GM13976 (cell line): ENCODE data around the gene KIN.

ENCODE experiments used
- DNase-seq: peaks from one replicate; pipeline ENCODE4 v3.0.0; 2012; ENCODE audit warnings: low spot score
- in situ Hi-C: fragments of 300-500 bp; cut with MboI; formaldehyde crosslinking; loops from one replicate; pipeline ENCODE4 v1.12.0; 2022; ENCODE audit warnings: low sequenced_read_pairs, mixed read lengths, inconsistent platforms; ENCODE audit not compliant: unreplicated experiment
- TF ChIP-seq, protein P1 (sequence below): IDR thresholded peaks from 2 replicates; pipeline ENCODE4 v1.5.1; 2012; ENCODE audit warnings: borderline replicate concordance, mild to moderate bottlenecking; ENCODE audit not compliant: insufficient read depth; ENCODE audit errors: extremely low read depth, missing control alignments, control extremely low read depth

The KIN gene, protein sequence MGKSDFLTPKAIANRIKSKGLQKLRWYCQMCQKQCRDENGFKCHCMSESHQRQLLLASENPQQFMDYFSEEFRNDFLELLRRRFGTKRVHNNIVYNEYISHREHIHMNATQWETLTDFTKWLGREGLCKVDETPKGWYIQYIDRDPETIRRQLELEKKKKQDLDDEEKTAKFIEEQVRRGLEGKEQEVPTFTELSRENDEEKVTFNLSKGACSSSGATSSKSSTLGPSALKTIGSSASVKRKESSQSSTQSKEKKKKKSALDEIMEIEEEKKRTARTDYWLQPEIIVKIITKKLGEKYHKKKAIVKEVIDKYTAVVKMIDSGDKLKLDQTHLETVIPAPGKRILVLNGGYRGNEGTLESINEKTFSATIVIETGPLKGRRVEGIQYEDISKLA

GRCh38 chr10:7787857-7788638 is at the start of gene KIN, which contains the start of gene ATP5F1C:
TSS of gene KIN (minus strand) at chr10:7787993. CDS start at chr10:7787933, 60 bp downstream.
TSS of gene ATP5F1C (plus strand) at chr10:7788177. CDS start at chr10:7788208, 31 bp downstream.
- DNase-seq = peak; percentile 99
- TF ChIP-seq, protein P1, sequence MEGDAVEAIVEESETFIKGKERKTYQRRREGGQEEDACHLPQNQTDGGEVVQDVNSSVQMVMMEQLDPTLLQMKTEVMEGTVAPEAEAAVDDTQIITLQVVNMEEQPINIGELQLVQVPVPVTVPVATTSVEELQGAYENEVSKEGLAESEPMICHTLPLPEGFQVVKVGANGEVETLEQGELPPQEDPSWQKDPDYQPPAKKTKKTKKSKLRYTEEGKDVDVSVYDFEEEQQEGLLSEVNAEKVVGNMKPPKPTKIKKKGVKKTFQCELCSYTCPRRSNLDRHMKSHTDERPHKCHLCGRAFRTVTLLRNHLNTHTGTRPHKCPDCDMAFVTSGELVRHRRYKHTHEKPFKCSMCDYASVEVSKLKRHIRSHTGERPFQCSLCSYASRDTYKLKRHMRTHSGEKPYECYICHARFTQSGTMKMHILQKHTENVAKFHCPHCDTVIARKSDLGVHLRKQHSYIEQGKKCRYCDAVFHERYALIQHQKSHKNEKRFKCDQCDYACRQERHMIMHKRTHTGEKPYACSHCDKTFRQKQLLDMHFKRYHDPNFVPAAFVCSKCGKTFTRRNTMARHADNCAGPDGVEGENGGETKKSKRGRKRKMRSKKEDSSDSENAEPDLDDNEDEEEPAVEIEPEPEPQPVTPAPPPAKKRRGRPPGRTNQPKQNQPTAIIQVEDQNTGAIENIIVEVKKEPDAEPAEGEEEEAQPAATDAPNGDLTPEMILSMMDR = no peak
- in situ Hi-C loops = no loop called here

GRCh38 chr10:7836571-7836970 is 48.8 kb upstream of the KIN start:
- TF ChIP-seq, protein P1 = no peak
- in situ Hi-C loops = no loop called here
- no peak for DNase-seq

GRCh38 chr10:7834262-7834661 is 46.5 kb upstream of the KIN start:
- in situ Hi-C loops = no loop called here
- TF ChIP-seq, protein P1 = no peak
- DNase-seq = no peak

- in situ Hi-C loops = no loop called here
- TF ChIP-seq, protein P1 = no peak
- no peak for DNase-seq
These were observed 45.4 kb upstream of the KIN start for GRCh38 chr10:7833210-7833609.

GRCh38 chr10:7832060-7832459 is 44.3 kb upstream of the KIN start:
- in situ Hi-C loops = no loop called here
- no peak for DNase-seq
- TF ChIP-seq, protein P1 = no peak

- TF ChIP-seq, protein P1 = no peak
- in situ Hi-C loops = no loop called here
- DNase-seq = no peak
These were observed 41.6 kb upstream of the KIN start for GRCh38 chr10:7829289-7829834.
